NCI-H2107 (cell line): ENCODE data around the gene CPNE9.
A peak's percentile ranks its signal among the peaks of the same experiment; 100 is the strongest.

ENCODE experiments used
- DNase-seq: peaks from one replicate; lab custom pipeline; 2025; lab: John Stamatoyannopoulos, UW

The CPNE9 gene

DNA sequence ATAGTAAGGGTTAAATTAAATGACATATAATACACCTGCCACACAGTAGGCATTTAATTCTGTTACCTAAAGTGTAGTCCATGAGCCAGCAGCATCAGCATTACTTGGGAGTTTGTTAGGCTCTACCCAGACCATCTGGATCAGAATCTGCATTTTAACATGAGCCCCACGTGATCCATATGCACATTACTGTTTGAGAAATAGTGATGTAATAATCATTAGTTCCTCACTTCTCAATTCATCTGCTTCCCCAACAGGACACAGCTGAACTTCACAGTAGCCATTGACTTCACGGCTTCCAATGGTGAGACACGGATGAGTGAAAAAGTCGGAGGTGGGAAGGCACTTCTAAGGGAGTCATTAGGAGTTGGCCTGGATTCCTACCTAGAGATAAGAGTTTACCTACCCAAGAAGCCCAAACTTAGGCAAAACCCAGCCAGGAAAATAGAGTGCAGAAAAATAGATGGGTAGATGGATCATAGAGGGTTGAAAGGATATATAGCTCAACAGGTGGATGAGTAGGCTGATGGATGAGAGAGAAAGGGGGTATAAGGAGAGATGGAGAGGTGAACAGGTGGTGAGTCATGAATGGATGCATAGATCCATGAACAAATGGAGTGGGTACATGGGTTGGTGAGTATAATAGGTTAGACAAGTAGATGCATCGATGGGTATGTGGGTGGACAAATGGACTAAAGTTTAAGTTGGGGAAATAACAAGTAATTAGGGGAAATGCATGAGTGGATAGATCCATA is 13.3 kb downstream of the CPNE9 start:
- no peak for DNase-seq

DNA sequence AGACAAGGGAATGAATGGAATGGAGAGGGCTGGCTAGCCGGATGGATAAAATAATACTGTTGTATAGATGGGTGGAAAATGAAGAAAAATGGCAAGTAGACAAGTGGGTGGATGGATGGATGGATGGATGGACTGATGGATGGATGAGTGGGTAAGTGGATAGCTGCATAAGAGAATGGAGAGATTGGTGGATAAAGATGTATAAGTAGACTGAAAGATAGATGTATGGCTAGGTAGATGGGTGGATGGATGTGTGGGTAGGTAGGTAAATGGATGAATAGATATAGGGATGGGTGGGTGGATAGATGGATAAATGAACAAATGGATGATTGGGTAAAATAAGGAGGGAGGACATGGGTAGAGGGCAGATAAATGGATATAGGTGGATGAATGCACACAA is 13.9 kb downstream of the CPNE9 start:
- no peak for DNase-seq

DNA sequence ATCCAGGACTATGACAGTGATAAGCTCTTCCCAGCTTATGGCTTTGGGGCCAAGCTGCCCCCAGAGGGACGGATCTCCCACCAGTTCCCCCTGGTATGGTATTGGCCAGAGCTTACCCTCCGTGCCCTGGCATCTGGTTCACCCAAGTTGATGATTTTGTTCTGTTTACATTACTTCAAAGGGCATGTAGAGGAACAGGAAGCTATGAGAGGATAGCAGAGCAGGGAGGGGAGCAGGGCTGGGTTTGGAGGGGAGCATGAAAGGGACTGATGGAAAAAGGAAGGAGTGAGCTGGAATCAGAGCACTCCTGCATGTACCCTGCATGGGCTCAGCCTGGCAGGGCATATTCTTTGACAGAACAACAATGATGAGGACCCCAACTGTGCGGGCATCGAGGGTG is 14.5 kb downstream of the CPNE9 start:
- DNase-seq, result no peak

DNA sequence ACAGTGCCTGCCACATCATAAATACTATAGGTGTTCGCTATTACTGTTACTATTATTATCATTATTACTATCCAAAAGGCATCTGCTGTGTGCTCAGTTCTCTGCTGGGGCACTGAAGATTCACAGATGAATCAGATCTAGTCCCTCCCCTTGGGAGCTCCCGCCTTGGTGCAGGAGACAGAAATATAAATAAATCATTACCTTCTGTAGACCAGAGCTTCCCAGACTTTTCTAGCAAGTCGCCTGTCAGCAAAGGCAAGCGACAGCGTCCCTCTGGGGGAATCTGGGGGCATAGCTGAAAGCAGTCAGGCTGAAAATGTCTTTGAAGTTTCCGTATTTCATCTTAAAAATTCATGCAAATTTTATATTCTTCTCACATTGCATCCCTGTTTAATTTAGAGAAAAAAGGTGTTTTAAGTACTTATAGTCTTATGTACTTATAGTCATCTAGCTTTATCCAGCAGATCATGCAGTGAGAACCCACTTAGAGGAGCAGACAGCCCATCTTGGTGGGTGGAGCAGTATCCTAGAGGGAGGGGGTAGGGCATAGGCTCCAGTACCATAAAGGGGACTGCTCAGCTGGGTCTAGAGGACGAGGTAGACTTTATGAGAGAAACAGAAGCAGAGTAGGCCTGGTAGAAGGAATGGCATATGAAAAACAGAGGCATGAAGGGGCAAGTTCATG is 17.5 kb downstream of the CPNE9 start:
- DNase-seq, result no peak

GRCh38 chr3:9721700-9722060 is 18.0 kb downstream of the CPNE9 start:
- DNase-seq, result no peak

DNA sequence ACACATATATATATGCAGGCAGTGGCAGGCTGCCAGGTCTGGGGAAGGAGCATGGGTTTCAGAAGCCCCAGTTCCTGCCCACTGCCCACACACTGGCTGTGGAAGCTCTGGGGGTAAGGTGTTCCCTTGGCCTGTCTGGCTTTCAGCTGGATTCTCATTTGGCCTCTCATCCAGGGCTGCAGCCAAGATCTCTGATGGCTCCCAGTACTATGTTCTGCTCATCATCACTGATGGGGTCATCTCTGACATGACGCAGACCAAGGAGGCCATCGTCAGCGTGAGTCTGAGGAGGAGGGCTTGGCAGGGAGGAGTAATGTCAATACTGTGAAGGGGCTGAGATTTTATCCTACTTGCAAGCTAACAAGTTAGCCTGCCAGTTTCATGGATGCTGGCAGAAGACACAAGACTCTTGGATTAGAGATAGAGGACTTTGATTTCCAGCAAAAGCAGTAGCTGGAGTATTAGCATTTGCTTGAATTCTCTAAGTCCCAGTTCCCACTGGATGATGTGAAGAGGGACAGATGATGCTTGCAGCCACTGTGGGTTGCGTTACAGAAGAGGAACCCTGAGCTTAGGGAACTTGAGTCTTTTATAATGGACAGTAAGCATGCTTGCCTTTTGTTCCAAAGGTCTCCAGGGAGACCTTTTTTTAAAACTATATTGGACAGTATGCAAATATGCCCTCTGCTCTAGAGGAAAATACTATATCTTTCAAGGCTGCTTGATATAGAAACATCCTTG is 22.3 kb downstream of the CPNE9 start:
- DNase-seq, result no peak

DNA sequence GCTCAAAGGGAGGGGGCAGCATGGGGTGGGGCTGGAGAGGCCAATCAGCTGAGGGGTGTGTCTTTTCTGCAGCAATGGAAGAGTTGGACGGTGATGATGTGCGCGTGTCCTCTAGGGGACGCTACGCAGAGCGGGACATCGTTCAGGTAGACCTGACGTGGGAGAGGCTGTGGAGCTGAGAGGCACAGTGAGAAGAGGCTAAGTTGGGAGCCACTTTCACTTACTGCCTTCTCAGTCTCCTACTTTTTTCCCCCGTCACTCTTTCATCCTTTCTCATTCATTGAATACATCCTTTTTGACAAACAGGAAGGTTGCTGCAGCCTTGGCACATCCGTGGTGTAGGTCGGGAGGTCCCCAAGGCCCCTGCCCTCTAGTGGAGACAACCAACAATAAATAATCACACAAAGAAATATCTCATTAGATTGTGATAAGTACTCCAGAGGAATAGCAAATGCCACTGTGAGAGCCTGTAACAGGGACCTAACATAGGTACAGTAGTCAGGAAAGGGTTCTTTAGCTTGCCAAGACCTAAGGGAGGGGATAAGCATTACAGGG is 23.5 kb downstream of the CPNE9 start:
- DNase-seq, result no peak

GRCh38 chr3:9727743-9728142 is 24.1 kb downstream of the CPNE9 start:
- no peak for DNase-seq

DNA sequence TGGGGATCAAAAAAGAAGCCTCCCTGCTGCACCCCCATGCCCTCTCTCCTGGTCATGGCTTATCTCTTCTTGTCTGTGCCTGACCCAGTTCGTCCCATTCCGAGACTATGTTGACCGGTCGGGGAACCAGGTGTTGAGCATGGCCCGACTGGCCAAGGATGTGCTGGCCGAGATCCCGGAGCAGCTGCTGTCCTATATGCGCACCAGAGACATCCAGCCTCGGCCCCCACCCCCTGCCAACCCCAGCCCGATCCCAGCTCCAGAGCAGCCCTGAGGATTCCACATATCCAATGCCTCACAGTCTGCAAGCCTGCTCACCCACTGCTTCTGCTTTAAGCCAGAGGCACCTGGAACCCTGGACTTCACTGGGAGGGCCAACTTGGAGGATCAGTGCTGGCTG is 25.8 kb downstream of the CPNE9 start:
- DNase-seq, result no peak

DNA sequence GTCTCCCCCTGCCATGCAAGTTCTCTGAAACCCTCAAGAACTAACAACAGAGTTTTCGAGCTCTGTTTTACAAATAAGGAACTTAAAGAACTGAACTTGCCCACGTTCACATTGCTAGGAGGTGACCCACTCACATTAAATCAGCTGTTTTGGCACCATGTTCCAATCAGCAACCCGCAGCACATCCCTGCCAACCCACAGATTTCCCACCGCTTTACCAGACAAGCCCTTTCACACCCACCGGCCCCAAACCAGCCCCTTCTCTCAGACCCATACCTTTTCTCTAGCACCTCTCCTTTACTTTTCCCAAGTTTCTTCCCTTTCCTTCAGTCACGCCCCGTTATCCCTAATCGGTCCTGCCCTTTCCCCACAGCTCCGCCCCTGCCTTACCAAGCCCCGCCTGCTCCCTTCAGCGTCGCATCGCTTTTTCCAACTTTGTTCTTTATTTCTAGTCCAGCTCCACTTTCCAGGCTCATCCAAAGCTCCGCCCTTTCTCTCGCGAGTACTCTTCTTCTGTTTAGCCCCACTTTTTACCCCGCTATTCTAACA is 27.1 kb downstream of the CPNE9 start:
- no peak for DNase-seq

DNA sequence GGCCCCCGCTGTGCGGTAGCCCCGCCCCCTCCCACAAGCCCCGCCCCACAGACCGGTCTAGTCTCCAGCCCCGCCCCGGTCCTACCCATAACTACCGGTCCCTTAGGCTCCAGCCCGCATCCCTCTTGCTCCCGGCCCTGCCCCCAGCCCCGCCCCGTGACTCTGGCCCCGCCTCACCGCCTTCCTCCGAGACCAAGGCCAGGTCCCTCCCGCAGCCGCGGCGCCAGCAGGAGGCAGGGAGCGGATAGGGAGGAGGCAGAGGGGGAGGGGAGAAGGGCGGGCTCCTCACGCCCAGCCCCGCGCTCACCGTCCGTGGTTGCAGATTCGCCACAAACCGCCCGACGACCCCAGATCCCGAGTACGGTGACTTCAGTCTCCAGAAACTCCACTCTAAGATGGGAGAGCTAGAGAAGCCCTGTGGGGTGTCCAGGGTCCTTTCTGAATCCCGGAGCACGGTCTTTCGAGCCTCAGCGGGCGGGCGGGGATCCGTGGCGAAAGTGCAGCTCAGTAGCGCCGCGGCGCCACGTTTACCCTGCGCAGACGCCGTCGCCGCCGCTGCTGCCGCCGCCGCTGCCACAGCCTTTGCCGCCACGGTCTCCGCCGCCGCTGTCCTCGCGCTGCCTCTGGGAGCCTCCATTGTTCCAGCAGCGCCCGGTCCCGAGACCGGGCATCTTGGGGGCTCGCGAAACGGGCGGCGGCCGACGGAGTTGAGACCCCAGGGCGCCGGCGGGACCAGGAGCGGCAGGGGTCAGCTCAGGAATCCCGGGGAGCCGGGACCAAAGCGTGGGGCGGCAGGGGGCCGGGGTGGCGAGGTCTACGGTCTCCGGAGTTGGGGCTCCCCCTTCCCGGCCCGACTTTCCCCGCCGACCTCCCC is 27.8 kb downstream of the CPNE9 start, which contains the start of gene BRPF1:
Gene BRPF1 (plus strand): TSS at position 530 of the 874 bp plus-strand sequence. CDS start 2,406 bp downstream, outside the sequence.
- peak; percentile 92 for DNase-seq

DNA sequence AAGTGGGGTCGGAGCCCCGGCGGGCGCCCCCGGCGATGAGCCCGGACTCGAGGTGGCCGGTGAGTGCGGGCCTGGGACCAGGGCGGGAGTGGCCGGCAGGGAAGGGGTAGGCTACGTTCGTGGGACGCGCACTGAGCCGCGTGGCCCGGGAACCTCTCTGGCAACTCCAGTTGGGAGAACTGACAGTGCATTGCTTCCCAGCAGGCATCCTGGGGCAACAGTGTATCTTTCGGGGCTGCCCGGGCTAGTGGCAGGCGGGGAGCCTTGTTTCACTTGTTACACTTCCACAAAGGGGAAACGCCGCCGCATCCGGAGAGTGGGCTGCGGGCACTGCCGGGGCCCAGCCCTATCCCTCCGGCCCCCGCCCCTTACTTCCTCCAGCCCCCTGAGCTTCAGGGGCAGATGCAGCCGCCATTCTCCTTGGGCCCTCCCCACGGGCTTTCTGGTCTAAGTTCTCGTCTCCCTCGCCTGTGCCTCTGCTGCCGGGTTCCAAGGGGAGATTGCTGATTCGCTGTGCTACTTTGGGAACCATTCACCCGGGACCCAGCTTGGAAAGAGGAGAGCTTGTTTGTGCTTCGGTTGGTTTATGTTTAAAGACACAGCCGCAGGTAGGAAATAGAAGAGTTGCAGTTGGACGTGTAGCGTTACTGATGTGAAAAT is 28.6 kb downstream of the CPNE9 start:
- no peak for DNase-seq

GRCh38 chr3:9732740-9733115 is 29.1 kb downstream of the CPNE9 start:
- DNase-seq, result no peak

DNA sequence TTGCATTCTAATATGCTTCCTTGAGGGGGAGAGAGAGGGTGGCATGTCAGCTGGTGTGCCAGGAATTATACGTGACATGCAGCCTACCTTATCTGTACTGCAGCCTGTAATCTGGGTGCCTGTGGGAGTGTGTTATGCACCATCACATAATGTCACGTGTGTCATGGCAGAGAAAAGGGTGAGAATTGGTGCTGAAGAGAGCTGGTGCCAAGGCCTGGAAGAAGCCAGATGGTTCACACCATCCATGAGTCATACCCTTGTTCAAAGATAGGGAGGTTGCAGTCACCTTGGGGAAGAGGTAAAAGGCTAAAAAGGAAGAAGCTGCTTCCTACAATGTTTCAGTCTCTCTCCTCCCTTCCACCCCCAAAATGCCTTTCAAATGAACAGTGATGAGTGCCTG is 33.2 kb downstream of the CPNE9 start:
- DNase-seq, result no peak

DNA sequence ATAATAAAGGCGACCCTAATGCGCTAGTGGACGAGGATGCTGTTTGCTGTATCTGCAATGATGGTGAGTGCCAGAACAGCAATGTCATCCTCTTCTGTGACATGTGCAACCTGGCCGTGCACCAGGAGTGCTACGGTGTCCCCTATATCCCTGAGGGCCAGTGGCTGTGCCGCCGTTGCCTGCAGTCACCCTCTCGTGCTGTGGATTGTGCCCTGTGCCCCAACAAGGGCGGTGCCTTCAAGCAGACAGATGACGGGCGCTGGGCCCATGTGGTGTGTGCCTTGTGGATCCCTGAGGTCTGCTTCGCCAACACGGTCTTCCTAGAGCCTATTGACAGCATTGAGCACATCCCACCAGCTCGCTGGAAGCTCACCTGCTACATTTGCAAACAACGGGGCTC is 35.5 kb downstream of the CPNE9 start:
- no peak for DNase-seq

DNA sequence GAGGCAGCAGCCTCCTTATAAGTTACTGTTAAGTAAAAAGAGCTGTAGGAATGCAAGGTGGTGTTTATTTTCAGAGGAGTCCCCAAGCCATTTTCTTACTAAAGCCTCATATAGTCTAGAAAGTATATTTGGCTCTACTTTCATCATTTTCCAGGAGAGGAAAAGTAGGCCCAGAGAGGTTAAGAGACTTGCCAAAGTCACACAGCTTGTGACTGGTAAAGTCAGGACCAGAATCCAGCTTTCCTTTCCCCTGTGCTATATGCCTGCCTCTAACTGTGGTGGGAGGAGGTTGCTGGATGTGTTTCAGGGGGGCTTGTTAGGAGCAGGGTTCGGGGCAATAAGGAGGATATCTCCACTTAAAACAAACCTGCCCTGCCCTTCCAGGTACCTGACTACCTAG is 38.9 kb downstream of the CPNE9 start:
- no peak for DNase-seq

GRCh38 chr3:9743548-9743947 is 39.9 kb downstream of the CPNE9 start:
- DNase-seq, result no peak

DNA sequence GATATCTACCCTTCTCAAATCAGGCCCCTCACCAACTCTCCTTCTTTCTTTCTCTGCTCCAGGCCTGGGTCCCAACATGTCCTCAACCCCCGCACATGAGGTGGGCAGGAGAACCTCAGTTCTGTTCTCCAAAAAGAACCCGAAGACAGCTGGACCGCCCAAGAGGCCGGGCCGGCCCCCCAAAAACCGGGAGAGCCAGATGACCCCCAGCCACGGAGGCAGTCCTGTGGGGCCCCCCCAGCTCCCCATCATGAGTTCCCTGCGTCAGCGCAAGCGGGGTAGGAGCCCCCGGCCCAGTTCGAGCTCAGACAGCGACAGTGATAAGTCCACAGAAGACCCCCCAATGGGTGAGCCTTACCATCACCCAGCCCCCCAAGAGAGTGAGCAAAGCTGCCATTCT is 40.5 kb downstream of the CPNE9 start:
- DNase-seq, result no peak

- DNase-seq, result no peak
These were observed 41.9 kb downstream of the CPNE9 start for GRCh38 chr3:9745521-9745920.

DNA sequence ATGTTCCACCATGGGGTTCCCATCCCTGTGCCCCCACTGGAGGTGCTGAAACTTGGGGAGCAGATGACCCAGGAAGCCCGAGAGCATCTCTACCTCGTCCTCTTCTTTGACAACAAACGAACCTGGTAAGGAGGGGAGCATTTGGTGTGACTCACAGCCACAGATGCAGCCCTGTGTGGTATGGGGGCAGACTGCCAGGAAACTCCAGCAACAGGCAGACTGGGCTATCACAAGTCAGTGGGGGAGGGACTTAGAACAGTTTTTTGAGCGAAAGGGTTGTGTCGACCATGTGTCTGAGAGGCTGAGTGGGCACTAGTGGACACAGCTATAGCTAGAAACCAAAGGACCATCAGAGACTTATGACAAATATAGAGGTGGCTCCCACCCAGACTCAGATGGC is 42.7 kb downstream of the CPNE9 start:
- DNase-seq, result no peak

DNA sequence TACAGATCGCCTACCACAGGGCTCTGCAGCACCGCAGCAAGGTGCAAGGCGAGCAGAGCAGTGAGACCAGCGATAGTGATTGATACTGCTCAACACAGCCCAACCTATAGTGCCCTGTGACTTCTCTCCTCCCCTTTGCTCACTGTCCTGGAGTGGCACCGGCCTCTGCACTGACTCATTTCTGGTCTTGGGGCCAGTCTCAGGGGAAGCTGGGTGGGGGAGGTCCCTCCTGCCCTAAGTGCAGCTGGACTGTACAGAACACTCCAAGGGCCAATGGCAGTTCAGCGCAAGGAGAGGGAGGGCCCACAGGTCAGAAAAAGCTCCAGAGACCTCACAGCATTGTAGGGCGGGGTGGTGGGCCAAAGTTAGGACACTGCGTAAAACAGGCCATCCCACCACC is 43.6 kb downstream of the CPNE9 start:
- DNase-seq, result no peak
